OCI-LY1 (cell line): Measurements from ENCODE around the gene S100Z.

Experiments
- EZH2 ChIP-seq: fragments of 200-600 bp; sonication (generic), shearing (Covaris generic); IDR thresholded peaks from 2 replicates; pipeline ENCODE4 v1.8.0; 2017; ENCODE audit warnings: borderline replicate concordance, mixed run types, mild to moderate bottlenecking, antibody characterized with exemption, low read length, moderate library complexity, mixed read lengths
- TF ChIP-seq, protein P1 (sequence below): fragments of 200-600 bp; sonication (generic), shearing (Covaris generic); IDR thresholded peaks from 2 replicates; pipeline ENCODE4 v1.5.1; 2017; ENCODE audit warnings: mild to moderate bottlenecking, antibody characterized with exemption, low read length, moderate library complexity, mixed read lengths

DNA sequence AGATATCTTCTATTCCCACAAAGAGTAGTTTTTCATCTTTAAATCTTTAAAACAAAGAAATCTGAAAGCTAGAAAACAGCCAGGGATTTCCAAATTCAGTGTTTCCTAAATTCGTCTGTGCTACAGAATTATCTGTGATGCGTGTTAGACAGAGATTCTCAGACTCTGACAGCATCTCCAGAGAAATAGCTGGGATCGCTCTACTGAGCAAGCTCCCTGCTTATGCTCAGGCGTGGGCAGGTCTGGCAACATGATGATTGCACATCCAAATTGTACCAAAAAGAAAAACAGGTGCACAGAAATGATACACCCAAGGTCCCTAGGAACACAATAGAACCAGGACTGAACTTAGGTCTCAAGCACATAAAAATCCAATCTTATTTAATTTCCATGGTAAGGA lies 80.3 kb downstream of the S100Z start:
- TF ChIP-seq EZH2: no peak
- TF ChIP-seq, protein P1, sequence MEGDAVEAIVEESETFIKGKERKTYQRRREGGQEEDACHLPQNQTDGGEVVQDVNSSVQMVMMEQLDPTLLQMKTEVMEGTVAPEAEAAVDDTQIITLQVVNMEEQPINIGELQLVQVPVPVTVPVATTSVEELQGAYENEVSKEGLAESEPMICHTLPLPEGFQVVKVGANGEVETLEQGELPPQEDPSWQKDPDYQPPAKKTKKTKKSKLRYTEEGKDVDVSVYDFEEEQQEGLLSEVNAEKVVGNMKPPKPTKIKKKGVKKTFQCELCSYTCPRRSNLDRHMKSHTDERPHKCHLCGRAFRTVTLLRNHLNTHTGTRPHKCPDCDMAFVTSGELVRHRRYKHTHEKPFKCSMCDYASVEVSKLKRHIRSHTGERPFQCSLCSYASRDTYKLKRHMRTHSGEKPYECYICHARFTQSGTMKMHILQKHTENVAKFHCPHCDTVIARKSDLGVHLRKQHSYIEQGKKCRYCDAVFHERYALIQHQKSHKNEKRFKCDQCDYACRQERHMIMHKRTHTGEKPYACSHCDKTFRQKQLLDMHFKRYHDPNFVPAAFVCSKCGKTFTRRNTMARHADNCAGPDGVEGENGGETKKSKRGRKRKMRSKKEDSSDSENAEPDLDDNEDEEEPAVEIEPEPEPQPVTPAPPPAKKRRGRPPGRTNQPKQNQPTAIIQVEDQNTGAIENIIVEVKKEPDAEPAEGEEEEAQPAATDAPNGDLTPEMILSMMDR: no peak
